NCI-H187 (cell line): ENCODE data around the gene SNCB.
A peak's percentile ranks its signal among the peaks of the same experiment; 100 is the strongest.

Experiments used
- DNase-seq, 2 experiments: peaks; one replicate each; lab custom pipeline; 2025; lab: John Stamatoyannopoulos, UW

Gene SNCB

GRCh38 chr5:176575066-176575465 lies 55.3 kb downstream of the SNCB start:
- DNase-seq: no peak

GRCh38 chr5:176574297-176574591 lies 56.1 kb downstream of the SNCB start:
- DNase-seq: no peak

GRCh38 chr5:176573564-176574296 lies 56.6 kb downstream of the SNCB start:
- DNase-seq: peak; percentile 42 to 64
